GM19324 (cell line): ENCODE measurements around the gene IQCE.

ENCODE experiments used
- ATAC-seq: cut with Tn5 transposase; IDR thresholded peaks from one replicate; pipeline ENCODE4 v1.9.1; 2021; ENCODE audit warnings: mild to moderate bottlenecking, moderate library complexity; ENCODE audit not compliant: unreplicated experiment, low FRiP score

Gene IQCE

DNA sequence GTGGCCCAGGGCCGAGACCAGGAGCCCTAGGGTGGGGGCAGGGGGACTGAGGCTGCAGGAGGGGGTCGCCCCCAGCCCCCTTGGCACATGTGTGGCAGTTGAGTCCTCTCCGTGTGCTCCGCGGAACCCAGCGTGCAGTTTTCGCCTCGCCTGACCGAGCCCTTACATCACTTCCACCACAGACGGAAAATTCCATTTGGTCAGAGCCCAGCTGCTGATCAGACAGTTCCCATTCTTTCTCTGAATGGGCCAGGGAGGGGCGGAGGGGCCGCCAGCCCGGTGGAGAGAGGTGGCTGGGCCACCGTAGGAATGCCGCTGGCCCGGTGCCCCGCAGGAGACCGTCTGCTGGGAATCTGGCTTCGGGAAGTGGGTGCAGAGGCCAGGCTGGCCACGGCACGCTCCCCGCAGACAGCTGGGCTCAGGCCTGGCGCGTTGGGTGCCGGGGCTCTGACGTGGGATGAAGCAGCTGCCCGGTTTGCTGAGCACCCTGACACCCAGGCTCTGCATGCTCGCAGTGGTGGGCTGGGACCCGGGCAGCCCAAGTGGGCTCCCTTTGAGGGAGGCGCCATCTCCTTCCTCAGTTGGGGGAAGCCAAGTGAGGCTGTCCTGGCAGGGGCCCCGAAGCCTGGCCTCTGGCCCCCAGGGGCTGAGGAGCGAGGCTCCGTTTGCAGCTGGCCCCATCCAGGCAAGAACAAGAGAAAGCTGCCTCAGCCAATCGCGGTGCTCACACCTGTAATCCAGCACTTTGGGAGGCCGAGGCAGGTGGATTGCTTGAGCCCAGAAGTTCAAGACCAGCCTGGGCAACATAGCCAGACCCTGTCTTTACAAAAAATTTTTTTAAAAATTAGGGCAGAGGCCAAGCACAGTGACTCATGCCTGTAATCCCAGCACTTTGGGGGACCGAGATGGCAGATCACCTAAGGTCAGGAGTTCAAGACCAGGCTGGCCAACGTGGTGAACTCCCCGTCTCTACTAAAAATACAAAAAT lies 82.9 kb downstream of the IQCE start:
- no peak for ATAC-seq

DNA sequence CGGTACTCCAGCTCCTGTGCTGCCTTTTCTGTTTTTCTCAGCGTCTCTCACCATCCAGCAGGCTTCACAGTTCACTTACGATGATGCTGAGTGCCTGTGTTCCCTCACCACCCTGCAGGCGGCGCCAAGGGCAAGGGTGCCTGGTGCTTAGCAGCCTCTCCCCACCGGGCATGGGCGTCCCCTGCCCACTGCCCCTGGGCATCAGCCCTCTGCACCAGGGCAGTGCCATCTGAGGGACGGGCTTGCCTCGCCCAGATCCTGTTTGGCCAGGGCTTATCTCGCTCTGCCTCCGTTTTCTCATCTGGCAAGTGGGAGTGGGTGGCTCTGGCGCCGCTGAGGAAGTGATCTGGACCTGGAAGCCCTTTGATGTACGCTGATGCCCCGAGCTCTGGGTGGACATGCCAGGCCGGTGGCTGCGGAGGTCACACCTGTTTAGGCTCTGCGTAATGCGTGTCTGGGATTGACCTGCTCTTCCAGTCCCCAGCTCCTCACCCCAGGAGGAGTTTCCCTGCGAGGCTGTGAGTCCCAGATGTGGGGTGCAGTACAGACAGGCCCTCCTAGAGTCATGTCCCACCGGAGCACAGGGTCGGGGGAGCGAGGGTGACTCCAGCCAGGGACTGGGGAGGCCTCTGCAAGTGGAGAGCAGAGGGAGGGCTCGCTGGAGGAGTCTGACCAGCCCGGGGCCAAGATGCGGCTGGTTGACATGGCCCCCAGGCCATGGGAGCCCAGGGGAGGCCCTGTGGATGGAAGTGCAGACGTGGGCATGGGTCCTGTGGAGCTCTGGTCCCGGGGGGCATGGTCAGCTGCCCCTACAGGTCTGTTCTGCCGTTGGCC lies 84.8 kb downstream of the IQCE start:
- no peak for ATAC-seq

DNA sequence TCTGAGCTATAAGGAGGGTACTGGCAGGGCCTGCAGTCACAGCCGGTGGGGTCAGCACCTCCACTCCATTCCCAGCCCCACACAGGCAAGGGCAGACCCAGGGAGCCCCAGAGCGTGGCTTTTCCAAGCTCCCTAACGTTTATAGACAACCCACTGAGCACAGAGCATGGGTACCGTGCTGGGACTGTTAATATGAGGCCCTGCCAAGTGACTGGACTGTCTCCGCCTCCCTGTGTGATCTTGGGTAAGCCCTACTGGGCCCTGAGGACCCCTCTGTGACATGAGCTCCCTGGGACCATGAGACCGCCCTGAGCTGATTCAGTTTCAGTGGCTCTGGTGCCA lies 85.4 kb downstream of the IQCE start:
- no peak for ATAC-seq

DNA sequence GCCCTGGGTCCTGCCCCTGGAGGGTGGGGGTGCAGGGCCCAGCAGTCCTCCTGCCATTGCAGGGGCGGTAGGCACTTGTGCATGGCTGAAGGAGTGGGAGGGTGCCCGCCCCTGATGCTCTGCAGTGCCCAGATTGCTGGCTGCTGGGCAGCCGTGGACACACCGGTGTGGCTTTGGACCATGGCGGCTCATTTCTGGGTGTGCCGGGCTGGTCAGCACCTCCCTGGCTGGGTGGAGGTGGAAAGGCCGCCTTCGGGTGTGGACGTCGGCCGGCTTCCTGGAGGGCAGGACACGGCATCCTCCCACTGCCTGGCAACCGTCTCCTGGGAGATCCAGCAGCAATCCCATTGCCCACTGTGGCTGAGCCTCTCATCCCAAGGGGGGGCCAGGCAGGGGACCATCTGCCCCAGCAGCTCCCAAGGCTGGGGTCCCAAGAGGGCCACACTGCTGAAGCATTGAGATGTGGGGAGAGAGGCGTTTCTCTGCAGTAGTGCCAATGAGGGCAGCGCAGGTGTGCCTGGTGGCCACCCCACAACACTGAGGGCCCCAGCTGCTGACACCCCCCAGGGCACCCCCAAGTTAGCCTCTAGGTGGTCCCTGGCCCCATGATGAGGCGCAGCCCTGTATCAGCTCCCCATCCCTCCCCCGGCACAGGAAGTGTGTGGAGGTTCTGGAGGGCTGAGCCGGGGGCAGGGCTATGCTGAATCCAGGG lies 85.9 kb downstream of the IQCE start:
- no peak for ATAC-seq

DNA sequence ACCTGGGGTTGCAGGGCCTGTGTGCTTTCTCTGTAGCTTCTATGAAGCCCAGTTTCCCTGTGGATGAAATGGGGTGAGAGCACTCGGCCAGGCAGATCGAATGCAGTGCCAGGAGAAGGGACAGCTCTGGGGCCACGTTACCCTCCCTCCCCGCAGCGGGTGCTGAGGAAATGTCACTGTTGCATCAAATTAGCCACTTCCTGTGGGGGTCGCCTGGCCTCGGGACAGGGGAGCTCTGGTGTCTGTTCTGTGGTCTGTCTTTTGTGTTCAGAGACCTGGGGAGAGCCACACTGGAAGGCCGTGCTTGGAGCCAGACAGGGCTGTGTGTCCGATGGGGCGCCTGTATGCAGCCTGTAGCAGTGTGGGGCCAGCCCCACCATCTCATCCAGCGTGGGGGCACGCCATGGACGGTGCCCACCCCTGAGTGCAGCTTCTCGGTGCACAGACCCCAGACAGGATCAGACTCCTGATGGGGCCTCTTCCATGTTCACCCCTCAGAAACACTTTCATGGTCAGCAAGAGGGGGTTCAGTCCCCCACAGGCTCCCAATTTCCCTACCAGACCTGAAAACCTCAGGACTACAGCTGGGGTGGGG lies 86.6 kb downstream of the IQCE start:
- no peak for ATAC-seq

DNA sequence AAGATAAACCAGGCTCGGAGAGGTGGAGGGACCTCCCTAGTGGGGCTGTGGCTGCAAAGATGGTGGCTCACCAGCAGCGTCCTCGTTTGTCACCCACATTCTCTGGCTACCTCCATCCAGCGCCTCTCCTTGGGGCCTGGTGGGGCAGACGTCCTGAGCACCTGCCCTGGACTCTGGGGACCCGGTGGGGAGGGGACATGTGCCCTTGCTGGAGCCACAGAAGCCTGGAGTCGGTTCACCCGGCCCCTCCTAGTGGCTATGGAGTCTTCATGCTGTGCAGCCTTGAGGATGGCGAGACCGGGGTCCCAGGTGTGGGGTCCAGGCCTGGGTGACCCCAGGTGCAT lies 87.5 kb downstream of the IQCE start:
- ATAC-seq: no peak

DNA sequence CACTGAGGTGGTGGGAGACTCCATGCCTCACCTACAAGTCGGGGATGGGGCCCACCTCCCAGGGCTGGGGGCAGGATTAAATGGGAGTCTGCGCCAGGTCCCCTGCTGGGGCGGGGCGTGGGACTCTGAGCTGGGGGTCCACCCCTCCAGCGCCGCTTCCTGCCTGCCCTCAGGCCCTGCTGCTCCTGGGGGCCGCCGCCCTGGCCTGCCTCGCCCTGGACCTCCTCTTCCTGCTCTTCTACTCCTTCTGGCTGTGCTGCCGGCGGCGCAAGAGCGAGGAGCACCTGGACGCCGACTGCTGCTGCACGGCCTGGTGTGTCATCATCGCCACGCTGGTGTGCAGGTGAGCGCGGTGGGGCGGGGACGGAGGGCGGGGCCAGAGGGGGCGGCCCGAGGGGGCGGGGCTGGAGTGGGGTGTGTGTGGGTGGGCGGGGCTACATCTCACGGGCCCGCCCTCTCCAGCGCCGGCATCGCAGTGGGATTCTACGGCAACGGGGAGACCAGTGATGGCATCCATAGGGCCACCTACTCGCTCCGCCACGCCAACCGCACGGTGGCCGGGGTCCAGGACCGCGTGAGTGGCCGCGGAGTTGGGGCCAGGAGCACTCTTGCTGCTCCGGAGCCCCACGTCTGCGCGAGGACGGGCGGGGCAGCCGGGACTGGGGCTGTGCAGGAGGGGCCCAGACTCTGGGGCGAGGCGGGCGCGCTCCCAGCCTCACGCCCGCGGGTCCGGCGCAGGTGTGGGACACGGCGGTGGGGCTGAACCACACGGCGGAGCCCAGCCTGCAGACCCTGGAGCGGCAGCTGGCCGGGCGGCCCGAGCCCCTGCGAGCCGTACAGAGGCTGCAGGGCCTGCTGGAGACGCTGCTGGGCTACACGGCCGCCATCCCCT lies 88.1 kb downstream of the IQCE start:
- no peak for ATAC-seq

DNA sequence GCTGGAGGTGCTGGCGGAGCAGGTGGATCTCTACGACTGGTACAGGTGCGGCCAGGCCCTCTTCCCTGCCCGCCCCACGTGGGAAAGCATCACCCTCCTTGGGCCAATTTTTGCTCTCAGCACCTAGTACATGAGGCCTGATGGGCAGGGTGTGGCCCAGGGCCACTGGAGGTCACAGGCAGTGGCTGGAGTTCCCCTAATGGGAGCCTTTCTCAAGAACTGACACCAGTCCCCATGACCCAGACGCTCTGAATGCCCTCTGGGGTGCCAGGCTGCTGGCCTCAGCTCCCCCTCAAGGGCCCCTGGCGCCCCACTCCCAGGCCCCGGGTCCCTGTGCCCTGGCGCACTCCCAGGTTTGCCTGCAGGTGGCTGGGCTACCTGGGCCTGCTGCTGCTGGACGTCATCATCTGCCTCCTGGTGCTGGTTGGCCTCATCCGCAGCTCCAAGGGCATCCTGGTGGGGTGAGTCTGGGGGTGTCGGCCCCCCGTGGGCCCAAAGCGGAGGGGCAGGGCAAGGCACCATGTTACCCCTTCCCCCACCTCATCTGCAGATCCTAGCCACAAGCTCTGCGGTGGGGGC lies 88.9 kb downstream of the IQCE start:
- ATAC-seq: no peak

DNA sequence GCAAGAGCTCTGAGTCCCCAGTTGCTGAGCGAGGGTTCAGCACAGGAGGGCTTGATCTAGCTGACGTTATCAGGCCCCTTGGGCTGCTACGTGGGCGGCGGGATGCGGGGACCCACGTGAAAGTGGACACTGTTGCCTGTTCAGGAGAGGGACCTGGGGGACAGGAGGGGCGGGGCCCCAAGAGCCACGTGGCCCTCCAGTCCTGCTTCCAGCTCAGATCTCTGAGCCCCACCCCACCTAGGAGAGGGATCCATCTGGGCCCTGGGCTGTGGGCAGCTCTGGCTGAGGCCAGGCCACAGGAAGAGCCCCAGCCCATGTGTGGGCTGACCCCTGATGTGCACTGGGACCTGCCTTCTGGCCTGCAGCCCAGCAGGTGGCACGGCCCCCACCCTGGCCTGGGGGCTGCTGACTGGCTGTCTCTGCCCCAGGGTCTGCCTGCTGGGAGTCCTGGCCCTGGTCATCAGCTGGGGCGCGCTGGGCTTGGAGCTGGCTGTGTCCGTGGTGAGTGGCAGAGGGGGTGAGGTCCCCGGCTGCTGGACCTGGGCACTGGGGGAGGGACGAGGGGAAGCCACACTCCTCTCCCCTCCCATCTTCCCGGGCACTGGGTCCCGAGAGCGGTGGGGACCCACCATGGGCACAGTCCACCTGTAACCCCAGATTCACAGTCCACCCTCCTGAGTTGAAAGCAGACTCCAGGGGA lies 90.5 kb downstream of the IQCE start:
- ATAC-seq: no peak

DNA sequence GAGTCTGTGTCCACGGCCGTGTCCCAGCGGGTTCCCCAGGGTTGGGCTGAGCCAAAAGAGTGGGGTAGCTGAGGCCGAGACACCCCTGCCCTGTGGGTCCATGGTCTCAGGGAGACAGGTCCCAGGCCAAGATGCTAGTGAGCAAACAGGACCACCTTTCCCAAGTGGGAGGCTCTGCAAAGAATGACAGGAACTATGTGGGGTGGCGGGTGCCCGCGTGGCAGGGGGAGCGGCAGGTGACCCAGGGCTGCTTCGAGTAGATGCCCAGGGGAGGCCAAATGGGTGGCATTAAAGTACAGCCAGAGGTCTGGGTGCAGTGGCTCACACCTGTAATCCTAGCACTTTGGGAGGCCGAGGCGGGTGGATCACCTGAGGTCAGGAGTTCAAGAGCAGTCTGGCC lies 91.2 kb downstream of the IQCE start:
- no peak for ATAC-seq

DNA sequence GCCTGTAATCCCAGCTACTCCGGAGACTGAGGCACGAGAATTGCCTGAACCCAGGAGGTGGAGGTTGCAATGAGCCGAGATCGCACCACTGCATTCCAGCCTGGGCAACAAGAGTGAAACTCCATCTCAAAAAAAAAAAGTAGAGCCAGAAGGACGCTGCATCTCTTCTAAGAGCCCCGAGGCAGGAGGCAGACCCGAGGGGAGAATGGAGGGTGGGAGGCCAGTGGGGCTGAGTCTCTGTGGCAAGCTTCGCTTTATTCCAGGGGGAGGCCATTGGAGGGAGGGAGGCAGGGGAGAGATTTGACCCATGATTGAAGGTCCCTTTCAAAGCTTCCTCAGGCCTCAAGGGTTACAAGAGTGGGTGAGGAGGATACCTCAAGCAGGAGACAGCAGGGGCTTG lies 91.7 kb downstream of the IQCE start:
- ATAC-seq: no peak

DNA sequence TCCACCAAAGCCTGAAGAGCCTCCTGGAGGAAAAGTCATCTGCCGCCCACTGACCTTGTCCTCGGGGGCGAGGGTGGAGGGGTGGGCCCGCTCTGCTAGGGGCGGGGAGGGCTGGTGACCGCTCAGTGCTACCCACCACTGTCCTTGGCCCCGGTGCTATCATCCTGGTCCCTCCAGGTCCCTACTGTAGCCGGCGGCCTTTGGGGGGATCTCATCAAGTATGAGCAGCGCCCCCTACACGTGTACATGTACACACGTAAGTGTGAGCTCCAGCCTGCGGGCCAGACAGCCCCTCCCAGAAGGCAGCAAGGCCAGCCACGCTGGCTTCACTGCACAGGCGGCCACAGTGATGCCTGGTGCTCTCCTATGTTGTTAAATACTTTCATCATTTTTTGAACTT lies 92.6 kb downstream of the IQCE start:
- no peak for ATAC-seq

DNA sequence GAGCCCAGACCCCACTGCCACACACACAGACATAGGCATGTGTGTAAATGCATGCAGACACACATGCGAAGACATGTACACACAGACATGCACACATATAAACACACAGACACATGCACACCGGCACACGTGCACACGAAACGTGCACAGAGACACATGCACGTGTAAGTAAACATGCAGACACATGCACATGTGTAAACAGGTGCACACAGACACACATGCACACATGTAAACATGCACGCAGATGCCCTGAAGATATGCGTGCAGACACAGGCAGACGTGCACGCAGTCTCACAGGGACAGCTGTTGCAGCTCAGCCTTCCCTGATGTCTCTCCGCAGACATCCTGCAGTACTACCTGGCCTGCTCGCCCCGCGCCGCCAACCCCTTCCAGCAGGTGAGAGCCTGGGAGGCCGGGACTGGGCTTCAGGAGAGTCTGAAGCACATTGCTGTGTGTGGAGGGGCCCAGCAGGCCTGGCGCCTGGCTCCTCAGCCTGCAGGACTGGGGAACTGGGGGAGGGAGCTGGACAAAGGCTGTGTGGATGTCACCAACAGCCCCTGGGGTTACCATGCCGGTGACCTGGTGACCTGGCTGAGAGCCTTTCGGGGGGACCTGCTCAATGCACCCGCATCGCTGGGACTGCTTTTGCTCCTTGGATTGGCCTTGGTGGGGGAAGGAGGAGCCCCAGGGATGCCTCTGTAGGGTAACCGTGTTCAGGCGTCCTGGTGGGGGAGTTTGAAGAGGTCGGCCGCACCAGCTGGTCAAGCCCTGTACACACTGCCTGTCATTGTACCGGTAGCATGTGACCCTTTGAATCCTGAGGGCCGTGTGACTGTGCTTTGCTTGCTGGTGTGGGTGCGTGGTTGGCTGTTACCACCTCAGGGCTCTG lies 93.3 kb downstream of the IQCE start:
- ATAC-seq: no peak

DNA sequence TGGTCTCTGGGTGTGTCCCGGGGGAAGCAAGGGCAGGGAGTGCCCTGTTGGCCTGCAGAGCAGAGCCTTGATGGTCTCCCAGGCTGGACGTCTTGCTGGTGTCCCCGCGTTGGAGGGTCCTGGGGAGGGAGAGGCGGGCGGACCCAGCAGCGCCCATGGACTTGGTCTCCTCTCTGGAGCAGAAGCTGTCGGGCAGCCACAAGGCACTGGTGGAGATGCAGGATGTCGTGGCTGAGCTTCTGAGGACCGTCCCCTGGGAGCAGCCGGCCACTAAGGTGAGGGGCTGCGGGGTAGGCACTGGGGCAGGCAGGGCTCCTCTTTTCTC lies 93.9 kb downstream of the IQCE start:
- ATAC-seq: no peak

DNA sequence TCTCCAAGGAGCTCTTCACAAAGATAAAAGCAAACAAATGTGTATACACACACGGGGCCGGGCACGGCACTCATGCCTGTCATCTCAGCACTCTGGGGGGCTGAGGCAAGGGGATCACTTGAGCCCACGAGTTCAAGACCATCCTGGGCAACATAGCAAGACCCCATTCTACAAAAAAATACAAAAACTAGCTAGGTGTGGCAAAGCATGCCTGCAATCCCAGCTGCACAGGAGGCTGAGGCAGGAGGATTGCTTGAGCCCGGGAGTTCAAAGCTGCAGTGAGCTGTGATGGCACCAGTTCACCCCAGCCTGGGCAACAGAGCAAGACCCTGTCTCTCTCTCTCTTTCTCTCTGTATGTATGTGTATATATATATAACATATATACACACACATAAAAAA lies 95.3 kb downstream of the IQCE start:
- ATAC-seq: no peak

DNA sequence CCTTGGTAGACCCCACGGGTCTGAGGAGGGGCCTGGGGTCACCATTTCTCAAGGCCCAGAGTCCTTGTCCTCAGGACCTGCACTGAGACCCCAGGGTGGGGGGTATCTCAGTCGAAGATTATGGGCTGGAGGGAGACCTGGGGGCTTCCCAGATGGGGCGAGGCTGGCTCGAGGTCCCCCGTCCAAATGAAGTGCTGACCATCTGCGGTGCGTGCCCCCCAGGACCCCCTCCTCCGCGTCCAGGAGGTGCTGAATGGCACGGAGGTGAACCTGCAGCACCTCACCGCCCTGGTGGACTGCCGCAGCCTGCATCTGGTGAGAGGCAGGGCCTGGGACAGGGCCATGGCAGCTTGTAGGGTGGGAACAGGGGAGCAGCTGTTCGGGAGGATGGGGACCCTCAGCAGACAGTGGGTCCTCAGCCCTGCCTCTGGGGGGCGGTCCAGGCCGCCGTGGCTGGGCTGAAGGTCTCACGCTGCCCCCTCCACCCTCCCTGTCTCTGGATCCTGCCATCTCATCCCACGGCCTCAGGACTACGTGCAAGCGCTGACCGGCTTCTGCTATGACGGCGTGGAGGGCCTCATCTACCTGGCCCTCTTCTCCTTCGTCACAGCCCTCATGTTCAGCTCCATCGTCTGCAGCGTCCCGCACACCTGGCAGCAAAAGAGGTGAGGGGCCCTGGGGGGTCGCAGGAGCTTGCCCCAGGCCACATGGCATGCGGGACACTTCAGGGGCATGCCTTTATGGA lies 97.3 kb downstream of the IQCE start:
- ATAC-seq: no peak

DNA sequence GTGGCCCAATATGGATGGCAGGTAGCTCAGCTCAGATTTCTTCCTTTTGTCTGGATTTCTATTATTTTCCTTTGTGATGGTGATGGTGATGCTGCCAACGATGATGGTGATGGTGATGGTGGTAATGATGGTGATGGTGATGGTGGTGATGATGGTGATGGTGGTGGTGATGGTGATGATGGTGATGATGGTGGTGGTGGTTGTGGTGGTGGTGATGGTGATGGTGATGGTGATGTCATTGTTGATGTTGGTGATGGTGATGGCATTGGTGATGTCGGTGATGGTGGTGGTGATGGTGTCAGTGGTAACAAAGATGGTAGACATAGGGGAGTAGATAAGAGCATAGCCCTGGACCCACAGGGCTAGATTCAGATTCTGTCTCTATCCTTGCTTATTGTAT lies 98.4 kb downstream of the IQCE start:
- no peak for ATAC-seq
